Measurements from ENCODE around the gene SOBP.

The SOBP gene

DNA sequence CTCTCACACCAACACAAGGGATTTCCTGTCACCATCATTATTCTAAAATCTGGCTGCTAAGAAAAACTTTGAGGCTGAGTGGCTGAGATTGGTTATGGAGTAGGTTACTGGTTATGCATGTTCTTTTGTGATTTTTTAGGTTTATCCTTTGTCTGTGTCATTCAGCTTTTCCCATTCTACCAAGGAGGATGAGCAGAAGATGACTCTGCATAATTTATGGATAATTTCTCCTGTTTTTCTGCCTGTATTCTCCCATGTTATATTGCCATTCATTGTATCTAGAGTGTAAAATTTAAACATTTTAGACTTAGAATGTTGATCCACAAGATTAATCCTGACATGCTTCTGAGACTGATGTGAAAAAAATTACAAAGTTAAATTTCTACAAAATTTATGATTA lies 67.8 kb downstream of the SOBP start:
- no peak for DNase-seq

DNA sequence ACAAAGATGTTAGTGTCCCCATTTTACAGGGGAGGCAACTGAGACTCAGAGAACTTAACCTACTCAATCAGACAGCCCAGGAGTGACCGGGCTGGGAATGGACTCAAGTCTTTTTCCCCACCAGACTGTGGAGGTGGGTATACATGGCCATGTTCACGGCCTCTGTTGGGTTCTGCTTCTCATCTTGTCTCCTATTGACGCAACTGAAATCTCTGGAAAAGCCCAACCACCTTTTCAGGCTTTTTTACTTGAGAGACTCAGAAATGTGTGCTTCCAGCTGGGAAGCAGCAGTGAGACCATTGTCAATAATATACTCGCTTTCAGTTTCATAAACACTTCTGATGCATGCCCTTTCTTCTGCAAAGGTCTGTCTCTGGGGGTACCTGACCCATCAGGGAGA lies 70.7 kb downstream of the SOBP start:
- DNase-seq, result no peak

- DNase-seq, result no peak
These were observed 71.4 kb downstream of the SOBP start for GRCh38 chr6:107561306-107561705.

- DNase-seq, result no peak
These were observed 74.0 kb downstream of the SOBP start for GRCh38 chr6:107563694-107564588.

DNA sequence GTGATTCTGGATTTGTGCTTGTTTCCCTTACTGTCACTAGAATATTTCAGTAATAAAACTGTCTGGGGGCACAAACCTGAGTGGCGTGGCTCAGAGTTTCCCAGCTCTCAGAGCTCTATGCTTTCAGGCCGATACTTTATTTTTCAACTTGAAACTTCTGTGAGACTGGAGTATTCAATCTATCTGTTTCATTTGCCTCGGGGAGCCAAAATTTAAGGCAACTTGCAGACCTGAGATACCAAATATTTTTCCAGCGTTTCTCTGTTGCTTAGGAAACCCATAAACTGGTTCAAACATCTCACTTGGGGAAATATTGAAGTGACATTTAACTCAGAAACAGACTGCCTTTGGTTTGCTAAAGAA lies 74.7 kb downstream of the SOBP start:
- DNase-seq, result no peak

DNA sequence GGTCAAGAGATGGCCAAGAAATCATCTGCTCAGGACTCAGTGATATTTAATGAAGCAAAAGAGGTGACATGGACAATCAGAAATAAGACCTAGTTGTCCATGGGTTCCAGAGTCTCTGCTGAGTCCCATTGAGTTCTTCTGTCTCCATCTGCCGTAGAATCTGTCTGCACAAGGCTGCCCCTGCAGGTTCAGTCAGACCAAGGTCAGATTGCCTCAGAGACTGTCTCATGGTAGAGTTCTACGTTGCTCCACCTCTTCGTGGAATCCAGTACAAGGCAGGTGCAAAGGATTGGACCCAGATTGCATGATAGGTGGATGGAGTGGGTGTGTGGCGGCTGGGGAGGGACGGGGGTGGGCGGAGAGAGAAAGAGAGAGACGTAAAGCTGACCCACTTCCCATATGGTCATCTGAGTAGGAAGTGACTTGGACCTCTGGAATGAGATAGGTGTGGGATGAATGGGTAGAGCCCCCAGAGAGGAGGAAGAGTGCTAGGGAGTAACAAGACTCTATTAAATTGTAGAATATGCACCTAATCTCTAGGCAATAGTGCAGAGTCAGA lies 75.3 kb downstream of the SOBP start:
- no peak for DNase-seq

DNA sequence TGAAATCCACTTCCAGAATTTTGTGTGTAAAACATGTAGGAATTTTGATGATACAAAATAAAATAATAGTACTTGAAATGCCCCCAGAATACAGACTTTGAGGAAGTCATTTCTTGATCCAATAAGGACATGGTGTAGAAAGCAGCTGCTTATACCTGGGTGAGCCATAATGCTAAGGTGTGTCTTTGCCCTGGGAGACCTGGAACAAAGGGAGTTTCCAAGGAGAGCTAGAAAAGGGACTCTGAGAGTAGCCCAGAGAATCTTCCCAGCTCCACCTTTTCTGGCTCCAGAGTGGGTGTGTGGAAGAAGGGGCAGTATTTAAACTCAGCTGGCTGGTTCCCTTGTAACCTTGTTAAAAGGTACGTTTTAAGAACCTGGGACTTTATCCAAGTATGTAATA lies 77.7 kb downstream of the SOBP start:
- DNase-seq, result no peak

- no peak for DNase-seq
These were observed 79.6 kb downstream of the SOBP start for GRCh38 chr6:107569473-107569872.

GRCh38 chr6:107571354-107571753 lies 81.4 kb downstream of the SOBP start:
- no peak for DNase-seq

GRCh38 chr6:107572886-107573285 lies 83.0 kb downstream of the SOBP start:
- DNase-seq, result no peak

GRCh38 chr6:107574856-107575255 lies 84.9 kb downstream of the SOBP start:
- DNase-seq, result no peak

DNA sequence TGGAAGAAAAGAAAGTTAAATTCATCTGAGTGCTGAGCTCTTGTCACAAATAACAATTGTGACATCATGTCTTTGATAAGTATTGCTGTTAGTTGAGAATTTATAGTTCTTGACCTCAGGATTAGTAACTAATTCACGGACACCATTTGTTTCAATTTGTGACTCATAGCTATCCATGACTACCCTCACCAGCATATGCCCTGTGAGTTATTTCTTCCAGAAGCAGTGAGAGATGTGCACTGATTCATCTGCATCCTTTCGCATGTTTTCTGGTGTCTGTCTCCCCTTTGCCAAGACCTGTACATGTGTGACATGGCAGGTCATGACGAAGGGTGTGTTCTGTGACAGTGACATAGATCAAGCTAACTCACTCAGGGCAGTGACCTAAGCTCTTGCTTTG lies 86.9 kb downstream of the SOBP start:
- peak; percentile 46 for DNase-seq

GRCh38 chr6:107578642-107579341 lies 88.9 kb downstream of the SOBP start:
- peak; percentile 85 for DNase-seq

GRCh38 chr6:107579456-107580056 lies 89.6 kb downstream of the SOBP start:
- DNase-seq, result peak; percentile 60

GRCh38 chr6:107582086-107582485 lies 92.2 kb downstream of the SOBP start:
- DNase-seq, result no peak

GRCh38 chr6:107584726-107585125 lies 94.8 kb downstream of the SOBP start:
- DNase-seq, result no peak

DNA sequence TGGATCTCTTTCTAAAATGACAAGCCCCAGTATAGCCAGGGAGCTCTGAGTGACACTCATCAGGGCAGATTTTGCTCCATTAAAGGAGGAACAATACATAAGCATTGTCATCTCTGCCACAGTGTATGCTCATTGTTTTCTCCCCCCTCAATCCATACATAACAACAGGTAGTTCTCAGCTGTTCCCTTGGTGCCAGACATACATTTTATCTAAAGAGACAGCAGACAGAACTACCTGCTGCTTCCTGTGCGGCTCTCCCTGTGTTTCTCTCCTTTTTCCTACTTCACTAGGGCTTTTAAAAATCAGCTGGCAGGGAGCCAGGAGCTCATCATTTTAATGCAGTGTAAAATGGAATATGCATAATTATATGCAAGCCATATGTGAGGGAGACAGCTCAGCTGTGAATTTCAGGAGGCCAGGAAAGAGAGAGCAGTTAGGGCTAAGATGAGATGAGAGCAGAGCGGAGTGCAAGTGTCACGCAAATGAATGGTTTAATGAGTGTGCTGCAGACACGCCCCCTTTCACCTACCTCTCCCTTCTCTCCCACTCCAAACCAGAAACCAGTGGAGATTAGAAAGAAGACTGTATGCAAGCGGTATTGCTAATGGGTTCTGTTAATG lies 96.0 kb downstream of the SOBP start:
- DNase-seq, result peak; percentile 45

DNA sequence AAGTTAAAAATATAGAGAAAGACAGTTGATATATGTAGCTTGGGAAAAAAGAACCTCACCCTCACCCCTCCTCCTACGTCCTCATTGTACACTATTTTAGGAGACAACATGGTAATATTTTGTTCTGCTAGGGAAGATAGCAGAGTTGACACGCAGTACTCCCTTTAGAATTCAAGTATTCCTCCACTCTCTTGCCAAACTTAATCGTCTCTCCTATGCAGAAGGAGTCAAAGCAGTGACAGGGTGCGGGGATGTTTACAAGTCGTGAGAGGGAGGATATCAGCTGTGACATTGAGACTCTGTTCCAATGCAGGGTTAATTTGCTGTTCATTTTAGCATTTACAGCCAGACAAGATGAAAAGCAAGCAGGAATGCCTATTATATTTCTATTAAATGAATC lies 97.5 kb downstream of the SOBP start:
- DNase-seq, result no peak

- DNase-seq, result no peak
These were observed 99.3 kb downstream of the SOBP start for GRCh38 chr6:107589199-107589598.

DNA sequence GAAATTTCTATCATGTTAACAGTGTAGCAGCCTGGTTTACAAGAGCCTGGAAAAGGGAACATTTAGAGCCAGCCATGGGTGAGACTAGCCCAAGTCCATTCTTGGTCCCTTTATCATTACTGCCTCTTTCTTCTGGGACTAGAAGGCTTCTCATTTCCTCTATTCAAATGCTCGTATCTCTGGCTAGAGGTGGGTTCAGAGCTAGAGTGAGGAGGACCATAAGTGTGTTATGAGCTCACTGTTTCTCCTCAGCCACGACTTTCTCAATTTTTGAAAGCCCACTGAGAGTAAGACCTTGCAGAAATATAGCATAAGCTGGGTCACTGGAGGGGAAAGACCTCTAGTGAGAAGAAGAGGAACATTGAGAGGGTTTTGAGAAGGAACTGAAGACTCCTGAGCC lies 100.0 kb downstream of the SOBP start:
- no peak for DNase-seq

GRCh38 chr6:107590378-107590777 lies 100.5 kb downstream of the SOBP start:
- DNase-seq, result no peak

- DNase-seq, result no peak
These were observed 101.4 kb downstream of the SOBP start for GRCh38 chr6:107591346-107591745.

- DNase-seq, result no peak
These were observed 102.9 kb downstream of the SOBP start for GRCh38 chr6:107592806-107593205.
